DLD1 (cell line): ENCODE data around the gene UGT1A6.

Experiments used
- in situ Hi-C: cut with HindIII; loops from 2 replicates; pipeline ENCODE4 v1.10.0; 2017; ENCODE audit warnings: low sequenced_read_pairs

The UGT1A6 gene

DNA sequence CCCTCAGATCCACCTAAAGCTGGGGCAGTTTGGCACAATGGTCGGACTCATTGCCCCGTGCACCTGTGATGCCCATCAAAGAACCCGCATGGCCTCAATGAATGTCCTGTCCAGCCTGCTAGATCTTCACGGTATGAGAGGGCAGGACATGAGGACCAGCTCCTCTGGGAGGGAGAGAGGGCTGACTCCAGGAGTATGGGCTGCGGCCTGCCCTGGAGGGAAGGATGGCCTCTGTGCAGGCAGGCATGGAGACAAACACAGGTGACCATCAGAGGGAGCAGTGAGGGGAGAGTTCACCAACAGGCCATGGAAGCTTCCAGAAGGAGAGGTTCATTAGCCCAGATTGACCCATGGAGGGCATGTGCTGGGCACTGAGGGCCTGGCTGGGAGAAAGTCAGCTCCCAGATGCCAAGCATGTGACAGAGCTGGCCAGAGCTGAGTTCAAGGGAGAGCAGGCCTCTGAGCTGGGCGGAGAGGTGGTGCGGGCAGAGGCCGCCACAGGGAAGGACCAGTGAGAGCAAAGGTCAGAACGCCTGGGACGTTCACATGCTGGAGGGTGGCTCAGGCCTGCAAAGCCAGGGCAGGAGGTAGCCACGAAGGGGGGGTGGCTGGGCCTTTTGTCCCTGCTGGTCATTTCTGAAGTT lies 125.4 kb downstream of the UGT1A6 start:
- in situ Hi-C loops: no loop called here

DNA sequence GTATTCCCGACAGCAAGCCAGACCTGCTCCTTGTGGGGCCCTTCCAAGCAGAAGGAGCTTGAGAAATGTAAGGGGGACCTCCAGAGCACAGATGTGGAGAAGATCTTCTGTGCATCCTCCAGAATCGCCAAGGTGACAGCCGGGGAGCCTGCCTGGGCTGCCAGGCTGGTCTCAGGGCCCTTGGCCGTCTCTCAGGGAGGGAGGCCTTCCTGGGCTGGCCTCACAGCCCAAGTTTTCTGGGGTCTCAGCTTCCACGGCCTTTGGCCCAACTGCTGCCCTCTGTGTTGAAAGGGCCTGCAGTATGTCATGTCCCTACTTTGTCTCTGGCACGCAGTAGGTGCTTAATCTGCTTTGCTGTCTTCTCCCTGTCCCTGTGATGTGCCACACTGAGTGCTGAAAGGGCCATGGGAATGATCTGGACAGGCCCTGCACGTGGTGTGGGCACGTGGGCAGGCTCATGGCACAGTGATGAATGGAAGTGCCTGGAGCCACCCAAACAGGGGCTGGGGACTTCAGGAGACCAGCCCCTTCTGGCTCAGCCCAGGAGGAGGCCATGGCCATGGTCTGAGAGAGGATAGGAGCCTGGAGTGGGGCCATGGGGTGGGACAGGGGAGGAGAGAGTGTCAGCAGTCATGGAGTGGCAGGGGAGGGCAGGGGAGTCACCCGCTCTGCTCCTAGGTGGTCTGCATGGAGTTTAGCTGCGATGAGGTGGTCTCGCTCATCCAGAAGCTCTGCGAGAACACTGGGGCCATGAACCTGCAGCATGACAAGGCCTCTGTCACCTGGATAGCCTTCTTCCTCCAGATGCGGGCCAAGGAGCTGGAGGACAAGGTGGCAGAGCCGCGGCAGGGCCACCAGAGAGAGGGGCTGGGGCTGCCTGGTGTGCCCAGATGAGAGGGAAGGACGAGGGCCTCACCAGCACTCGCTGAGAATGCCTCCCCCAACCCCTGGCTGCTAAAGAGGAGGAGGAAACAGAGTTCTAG lies 126.2 kb downstream of the UGT1A6 start:
- in situ Hi-C loops: no loop called here

DNA sequence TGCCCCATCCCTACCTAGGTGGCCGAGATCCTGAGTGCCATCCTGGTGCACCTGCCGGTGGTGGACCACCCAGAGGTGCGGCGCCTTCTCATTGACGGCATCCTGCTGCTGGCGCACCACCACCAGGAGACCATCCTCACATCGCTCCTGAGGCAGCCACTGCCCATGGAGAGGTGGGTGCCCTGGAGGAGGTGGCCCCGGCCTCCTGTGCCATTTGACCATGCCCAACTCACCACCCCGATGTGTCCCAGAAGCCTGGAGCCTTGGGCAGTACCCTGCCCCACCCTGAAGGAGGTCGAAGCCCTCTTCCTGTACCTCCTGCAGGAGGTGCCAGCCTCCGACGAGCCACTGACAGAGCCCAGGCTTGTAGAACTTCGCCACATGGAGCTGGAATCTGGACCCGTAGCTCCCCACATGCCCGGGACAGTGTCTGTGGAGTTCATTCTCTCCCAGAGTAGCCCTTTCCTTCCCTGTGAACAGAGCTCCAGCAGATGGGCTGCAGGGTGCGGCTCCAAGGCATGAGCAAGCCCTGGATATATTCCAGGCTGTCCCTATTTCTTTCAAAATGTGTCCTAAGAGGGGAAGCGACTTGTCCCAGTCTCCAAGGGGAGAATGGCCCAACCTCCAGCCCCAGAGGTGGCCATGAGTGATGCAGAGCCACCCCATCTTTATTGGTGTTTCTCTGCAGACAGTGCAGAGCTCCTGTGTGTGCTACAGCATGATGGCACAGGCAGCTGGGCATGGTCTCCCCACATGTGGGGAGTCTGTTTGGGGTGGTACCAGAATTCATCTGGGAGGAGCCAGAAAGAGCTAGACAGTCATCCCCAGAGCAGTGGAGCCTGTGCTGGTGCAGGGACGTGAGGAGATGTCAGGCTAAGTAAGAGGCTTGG lies 127.4 kb downstream of the UGT1A6 start:
- in situ Hi-C loops: no loop called here

DNA sequence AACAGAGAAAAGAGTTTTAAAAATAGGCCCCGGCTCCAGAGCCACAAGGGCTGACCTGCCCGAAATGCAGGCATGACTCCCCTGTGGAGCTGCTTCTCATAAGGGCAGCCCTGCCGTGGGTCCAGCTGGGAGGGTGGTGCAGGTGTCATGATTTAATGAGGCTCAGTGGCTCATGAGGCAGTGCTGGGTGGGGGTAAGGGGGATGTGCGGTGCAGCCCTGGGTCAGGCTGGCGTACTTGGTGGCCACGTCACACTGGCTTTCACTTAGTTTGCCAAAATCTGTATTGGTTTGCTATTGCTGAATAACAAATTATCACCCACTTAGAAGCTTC lies 128.1 kb downstream of the UGT1A6 start:
- in situ Hi-C loops: no loop called here

DNA sequence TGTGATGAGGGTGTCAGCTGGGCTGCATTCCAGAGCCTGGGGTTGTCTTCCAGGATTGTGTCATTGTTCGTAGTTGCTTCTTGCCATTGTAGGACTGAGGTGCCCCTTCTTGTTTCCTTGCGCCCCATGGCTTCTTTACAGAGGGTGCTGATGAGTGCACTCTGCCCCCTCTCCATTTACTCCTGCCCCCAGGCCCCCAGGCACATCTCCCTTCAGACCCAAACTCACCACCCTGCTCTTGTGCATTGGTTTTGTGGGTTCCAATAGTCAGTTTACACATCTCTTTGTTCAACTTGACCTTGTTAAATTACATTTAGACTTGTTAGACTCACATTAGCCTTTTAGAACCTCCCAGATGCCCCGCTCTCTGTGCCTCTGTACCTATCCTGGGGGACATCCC lies 128.5 kb downstream of the UGT1A6 start:
- in situ Hi-C loops: no loop called here

DNA sequence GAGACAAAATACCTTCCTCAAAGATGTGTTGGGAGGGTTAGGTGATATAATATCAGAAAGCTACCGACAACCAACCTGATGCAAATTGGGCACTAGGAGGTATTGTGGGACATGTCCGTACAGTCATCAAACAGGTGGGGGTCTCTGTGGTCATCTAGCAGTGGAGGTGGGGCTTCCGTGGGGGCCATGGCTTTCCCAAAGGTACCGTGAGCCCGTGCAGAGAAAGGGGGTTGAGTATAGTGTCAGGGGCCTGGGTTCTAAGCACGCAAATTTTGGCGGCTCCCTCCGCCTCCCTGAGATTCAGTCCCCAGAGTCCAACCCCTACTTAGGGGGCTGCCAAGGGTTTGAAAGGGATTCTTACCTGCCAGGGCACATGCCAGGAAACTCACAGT lies 129.0 kb downstream of the UGT1A6 start:
- in situ Hi-C loops: no loop called here

DNA sequence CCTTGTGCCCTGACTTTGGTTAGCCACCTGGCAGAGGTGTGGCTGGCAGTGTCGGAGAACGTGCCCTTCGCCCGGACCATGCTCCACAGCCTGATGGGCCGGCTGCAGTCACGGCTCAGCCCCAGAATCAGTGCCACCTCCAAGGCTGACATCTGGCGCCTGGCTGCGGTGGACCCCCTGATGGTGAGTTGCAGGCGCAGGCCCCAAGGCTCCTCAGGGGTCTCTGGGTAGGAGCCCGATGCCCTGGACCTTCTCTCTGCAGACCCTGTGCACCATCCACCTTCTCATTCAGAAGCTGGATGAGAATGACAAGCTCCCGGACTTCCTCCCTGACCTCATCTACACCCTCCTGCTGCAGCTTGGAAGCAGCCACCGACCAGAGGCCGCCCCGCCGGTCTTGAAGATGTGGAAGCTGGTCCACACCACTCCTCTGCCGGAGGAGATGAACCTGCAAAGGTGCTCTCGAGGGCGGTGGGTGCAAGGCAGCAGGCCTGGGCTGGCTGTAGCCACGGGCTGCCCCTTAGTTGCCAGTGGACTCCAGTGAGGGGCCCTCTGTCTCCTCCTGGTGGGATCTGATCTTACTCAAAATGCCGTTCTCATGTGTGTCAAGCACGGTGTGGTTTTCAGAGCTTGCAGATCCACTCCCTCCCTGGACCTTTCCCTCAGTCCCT lies 129.5 kb downstream of the UGT1A6 start:
- in situ Hi-C loops: no loop called here
